Stomach (tissue), 9 donors: Measurements from ENCODE around the gene TMEM222. TPM values are rescaled to one million over a fixed set of nuclear protein-coding genes. Genes with fewer than 3 reads are reported as not detected.
A peak's percentile ranks its signal among the peaks of the same experiment; 100 is the strongest.
"Not testable (repeated sequence)": the region's sequence is repeated elsewhere in the genome, so short reads cannot be mapped to it uniquely, and the experiment has no call there.

Experiments used
- DNase-seq, 2 donors: peaks; one replicate each; pipeline versions ENCODE4 v3.0.0 to v3.0.0-alpha.2; 2013 to 2019
- H3K27ac ChIP-seq, 5 donors: fragments of 200-600 bp in 4 of 5; sonication (generic) in 4 of 5; one replicate each; pipeline ENCODE4 v1.5.1; 2013 to 2019; ENCODE audit warnings: mild to moderate bottlenecking in 1 of 5, moderate library complexity in 1 of 5
- H3K27me3 ChIP-seq, 3 donors: fragments of 200-600 bp; sonication (generic); one replicate each; pipeline ENCODE4 v1.5.1; 2017 to 2019; ENCODE audit warnings: mixed run types in 1 of 3
- H3K36me3 ChIP-seq, 4 donors: fragments of 200-600 bp; sonication (generic); 1 replicate in 3 of 4; 2 replicates in 1 of 4; pipeline ENCODE4 v1.5.1; 2016 to 2019
- H3K4me1 ChIP-seq, 4 donors: fragments of 200-600 bp; sonication (generic); one replicate each; pipeline ENCODE4 v1.5.1; 2016 to 2019
- H3K4me3 ChIP-seq, 4 donors: fragments of 200-600 bp; sonication (generic) in 3 of 4; one replicate each; pipeline ENCODE4 v1.5.1; 2016 to 2019; ENCODE audit warnings: mild to moderate bottlenecking in 1 of 4
- H3K9me3 ChIP-seq, 4 donors: fragments of 200-600 bp; sonication (generic); one replicate each; pipeline ENCODE4 v1.5.1; 2016 to 2019
- EP300 ChIP-seq: sonication (generic); formaldehyde crosslinking; IDR thresholded peaks from one replicate; pipeline ENCODE4 v1.6.1; 2017; ENCODE audit warnings: antibody characterized with exemption
- POLR2A ChIP-seq, 4 donors: fragments of 450-650 bp; IDR thresholded peaks; one replicate each; pipeline ENCODE4 v1.6.1; 2016; ENCODE audit warnings: antibody characterized with exemption in 4 of 4, control low read depth in 2 of 4, mild to moderate bottlenecking in 1 of 4, moderate library complexity in 1 of 4
- POLR2AphosphoS5 ChIP-seq, 3 donors: sonication (generic); formaldehyde crosslinking; IDR thresholded peaks; one replicate each; pipeline ENCODE4 v1.6.1; 2016; ENCODE audit warnings: antibody characterized with exemption in 3 of 3
- WGBS, 5 donors: extraction: QIAGEN DNeasy Blood & Tissue Kit in 3 of 5; methylation state at CpG; one replicate each; pipeline versions ENCODE4 v1.1.5 to v1.1.7; 2013 to 2018; 5-methylcytosine and 5-hydroxymethylcytosine counted together
- intact Hi-C: fragments of 100-400 bp; cut with DNase I; formaldehyde crosslinking; loops from one replicate; pipeline ENCODE4 v1.15.1; 2023; ENCODE audit warnings: low total_unique reads
- polyA plus RNA-seq, 3 donors: library from polyadenylated mRNA; stranded (reverse); fragments of 200-250 nt; gene quantifications; one replicate each; pipeline ENCODE4 v1.2.3, GENCODE V29; 2013
- total RNA-seq, 5 donors: library from RNA; depleted of rRNA; stranded (reverse); fragments of >200 nt; gene quantifications; one replicate each; pipeline versions ENCODE4 v1.1.0 to v1.2.3, GENCODE V29; 2014 to 2016
- TF ChIP-seq, protein P1 (sequence below), 7 experiments: fragments of 450-650 bp in 4 of 7; fragments of 200-600 bp in 3 of 7; sonication (generic) in 3 of 7; IDR thresholded peaks; one replicate each; pipeline ENCODE4 v1.5.1; 2016 to 2019; ENCODE audit warnings: antibody characterized with exemption in 7 of 7, control low read depth in 2 of 7, mild to moderate bottlenecking in 1 of 7
- donor health status: healthy with polysubstance abuse.
- donor health status: Bipolar disorder and iron deficiency.
- donor health status: healthy.

Gene TMEM222
- total and polyA plus RNA-seq, 8 donors, result 1.8 to 39.9 (median 18.0) TPM

DNA sequence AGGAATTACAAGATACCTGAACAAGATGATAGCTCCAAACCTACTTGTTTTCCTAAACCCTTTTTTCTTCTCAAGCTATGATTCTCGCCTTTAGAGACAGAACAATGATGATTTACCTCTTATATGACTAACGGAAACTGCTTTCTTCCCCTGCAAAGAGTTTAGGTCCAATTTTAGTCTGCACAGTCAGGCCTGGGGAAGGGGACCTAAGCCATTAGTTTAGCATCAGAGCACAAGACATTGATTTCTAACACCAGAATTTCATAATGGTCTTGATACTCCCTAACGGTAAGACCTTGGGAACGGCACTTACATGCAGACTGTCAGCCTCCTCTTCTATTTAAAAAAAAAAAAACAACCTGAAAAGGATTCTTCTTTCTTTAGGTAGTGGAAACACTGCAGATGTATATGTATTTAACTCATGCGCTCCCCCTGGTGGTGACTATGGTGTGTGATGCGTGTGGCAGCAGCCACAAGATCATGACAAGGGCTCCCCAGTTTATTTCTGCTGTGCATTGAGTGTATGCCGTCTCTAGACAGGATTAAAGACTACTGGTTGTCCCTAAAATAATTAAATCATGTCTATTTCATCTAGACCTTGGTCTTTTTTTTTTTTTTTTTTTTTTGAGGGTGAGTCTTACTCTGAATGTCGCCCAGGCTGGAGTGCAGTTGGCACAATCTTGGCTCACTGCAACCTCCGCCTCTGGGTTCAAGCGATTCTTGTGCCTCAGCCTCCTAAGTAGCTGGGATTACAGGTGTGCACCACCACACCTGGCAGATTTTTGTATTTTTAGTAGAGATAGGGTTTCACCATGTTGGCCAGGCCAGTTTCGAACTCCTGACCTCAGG is 37.3 kb upstream of the TMEM222 start:
- DNase-seq, result peak; percentile 91 to 94

DNA sequence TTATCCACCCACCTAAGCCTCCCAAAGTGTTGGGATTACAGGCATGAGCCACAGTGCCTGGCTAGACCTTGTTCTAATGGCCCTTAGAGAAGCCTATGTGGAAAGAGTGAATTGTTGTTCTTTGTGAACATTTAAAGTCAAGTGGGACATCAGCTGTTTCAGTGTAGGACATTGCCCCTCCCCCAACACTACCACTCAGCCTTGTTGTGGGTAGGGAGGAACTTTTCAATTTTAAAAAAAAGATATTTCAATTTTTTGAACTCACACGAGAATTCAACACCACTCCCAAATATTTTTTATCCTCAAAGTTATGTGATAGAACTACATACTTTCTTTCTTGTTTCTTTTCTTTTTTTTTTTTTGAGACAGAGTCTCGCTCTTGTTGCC is 36.7 kb upstream of the TMEM222 start:
- Histone ChIP-seq H3K9me3 (no peaks in the 10 kb centered on the region), H3K27me3 (no peaks in the 10 kb centered on the region), H3K36me3 (peaks cover 16 to 71% (median 61%) of the 10 kb centered on the region in 4 donors), H3K4me1 (no peaks in the 10 kb centered on the region), H3K27ac (no peak overlapping the region), H3K4me3 (no peak overlapping the region)
- TF ChIP-seq POLR2AphosphoS5 (IDR thresholded peaks at IDR 0.05) (no peak), EP300 (no peak), POLR2A (IDR thresholded peaks at IDR 0.05) (no peak)
- TF ChIP-seq, protein P1, sequence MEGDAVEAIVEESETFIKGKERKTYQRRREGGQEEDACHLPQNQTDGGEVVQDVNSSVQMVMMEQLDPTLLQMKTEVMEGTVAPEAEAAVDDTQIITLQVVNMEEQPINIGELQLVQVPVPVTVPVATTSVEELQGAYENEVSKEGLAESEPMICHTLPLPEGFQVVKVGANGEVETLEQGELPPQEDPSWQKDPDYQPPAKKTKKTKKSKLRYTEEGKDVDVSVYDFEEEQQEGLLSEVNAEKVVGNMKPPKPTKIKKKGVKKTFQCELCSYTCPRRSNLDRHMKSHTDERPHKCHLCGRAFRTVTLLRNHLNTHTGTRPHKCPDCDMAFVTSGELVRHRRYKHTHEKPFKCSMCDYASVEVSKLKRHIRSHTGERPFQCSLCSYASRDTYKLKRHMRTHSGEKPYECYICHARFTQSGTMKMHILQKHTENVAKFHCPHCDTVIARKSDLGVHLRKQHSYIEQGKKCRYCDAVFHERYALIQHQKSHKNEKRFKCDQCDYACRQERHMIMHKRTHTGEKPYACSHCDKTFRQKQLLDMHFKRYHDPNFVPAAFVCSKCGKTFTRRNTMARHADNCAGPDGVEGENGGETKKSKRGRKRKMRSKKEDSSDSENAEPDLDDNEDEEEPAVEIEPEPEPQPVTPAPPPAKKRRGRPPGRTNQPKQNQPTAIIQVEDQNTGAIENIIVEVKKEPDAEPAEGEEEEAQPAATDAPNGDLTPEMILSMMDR (IDR thresholded peaks at IDR 0.05), result no peak
- DNase-seq, result no peak
- WGBS, 5 donors, result 80 to 92% (median 84%) methylated on average over 2 of the region's 2 CpGs
- intact Hi-C loops, result no loop called here

More for the DNA sequence above, 37.3 kb upstream of the TMEM222 start:
- WGBS, 5 donors, result 49 to 52% (median 50%) methylated on average over 11 of the region's 11 CpGs
- no peak overlapping the region for H3K4me3 ChIP-seq
- TF ChIP-seq EP300 (no peak), POLR2A (IDR thresholded peaks at IDR 0.05) (no peak), POLR2AphosphoS5 (IDR thresholded peaks at IDR 0.05) (no peak)
- TF ChIP-seq, protein P1 (IDR thresholded peaks at IDR 0.05), result peak in 5 of 7 experiments; percentile 77 to 86 (median 79)
- H3K27me3 ChIP-seq, result no peaks in the 10 kb centered on the region
- H3K4me1 ChIP-seq, result no peaks in the 10 kb centered on the region
- intact Hi-C loops, result loop anchor here (5.0 kb wide), 1 partner anchor 182 kb away; no protein-coding TSS in a partner anchor
- H3K9me3 ChIP-seq, result no peaks in the 10 kb centered on the region
- H3K27ac ChIP-seq, result no peak overlapping the region
- peaks cover 12 to 67% (median 55%) of the 10 kb centered on the region in 4 donors for H3K36me3 ChIP-seq

DNA sequence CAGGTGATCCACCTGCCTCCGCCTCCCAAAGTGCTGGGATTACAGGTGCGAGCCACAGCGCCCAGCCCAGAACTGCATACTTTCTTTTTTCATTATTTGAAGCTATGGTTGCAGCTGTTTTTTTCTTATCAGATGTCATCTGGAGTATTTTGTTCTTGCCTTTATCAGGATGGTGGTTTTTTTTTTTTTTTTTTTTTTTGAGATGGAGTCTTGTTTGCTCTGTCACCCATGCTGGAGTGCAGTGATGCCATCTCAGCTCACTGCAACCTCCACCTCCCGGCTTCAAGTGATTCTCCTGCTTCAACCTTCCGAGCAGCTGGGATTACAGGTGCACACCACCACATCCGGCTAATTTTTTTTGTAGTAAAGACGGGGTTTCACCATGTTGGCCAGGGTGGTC is 36.1 kb upstream of the TMEM222 start:
- H3K27me3 ChIP-seq, H3K4me1 ChIP-seq, DNase-seq, H3K9me3 ChIP-seq, H3K27ac ChIP-seq, H3K4me3 ChIP-seq, intact Hi-C loops: not testable (repeated sequence)
- WGBS, 5 donors, result 90 to 94% (median 93%) methylated on average over 7 of the region's 7 CpGs
- peaks cover 20 to 77% (median 67%) of the 10 kb centered on the region in 4 donors for H3K36me3 ChIP-seq

DNA sequence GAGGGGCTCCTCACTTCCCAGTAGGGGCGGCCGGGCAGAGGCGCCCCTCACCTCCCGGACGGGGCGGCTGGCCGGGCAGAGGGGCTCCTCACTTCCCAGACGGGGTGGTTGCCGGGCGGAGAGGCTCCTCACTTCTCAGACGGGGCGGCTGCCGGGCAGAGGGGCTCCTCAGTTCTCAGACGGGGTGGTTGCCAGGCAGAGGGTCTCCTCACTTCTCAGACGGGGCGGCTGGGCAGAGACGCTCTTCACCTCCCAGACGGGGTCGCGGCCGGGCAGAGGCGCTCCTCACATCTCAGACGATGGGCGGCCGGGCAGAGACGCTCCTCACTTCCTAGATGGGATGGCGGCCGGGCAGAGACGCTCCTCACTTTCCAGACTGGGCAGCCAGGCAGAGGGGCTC is 32.8 kb upstream of the TMEM222 start:
- intact Hi-C loops, H3K9me3 ChIP-seq, H3K4me1 ChIP-seq, H3K4me3 ChIP-seq, H3K27me3 ChIP-seq, DNase-seq, H3K27ac ChIP-seq: not testable (repeated sequence)
- 97% methylated on average over 16 to 27 of the region's 29 CpGs; no CpG with 5 or more reads in 2 of the 5 donors for WGBS, 5 donors
- H3K36me3 ChIP-seq, result peaks cover 32 to 84% (median 79%) of the 10 kb centered on the region in 4 donors

DNA sequence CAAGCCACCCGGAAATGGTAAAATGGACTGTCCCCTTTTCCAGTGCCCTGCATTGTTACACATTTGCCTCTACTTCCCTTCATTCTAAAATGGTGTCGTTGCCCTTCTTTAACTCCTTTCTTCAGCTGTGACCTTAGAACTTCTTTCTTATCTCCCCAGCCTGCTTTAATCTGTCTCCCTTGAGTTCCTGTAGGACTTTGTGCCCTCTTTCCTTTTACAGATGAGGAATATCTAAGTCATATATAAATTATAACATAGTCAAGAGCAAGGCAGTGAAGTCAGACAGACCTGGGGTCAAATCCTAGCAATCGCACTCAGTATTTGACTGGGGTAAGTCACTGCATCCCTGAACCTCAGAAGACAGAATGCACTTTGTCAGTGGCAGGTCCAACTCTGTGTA is 31.4 kb upstream of the TMEM222 start:
- Histone ChIP-seq H3K27ac (no peak overlapping the region), H3K9me3 (no peaks in the 10 kb centered on the region), H3K4me1 (no peaks in the 10 kb centered on the region), H3K36me3 (peaks cover 41 to 91% (median 86%) of the 10 kb centered on the region in 4 donors), H3K4me3 (no peak overlapping the region), H3K27me3 (no peaks in the 10 kb centered on the region)
- intact Hi-C loops, result no loop called here
- no peak for TF ChIP-seq POLR2AphosphoS5 (IDR thresholded peaks at IDR 0.05)
- no peak for TF ChIP-seq POLR2A (IDR thresholded peaks at IDR 0.05)
- TF ChIP-seq, protein P1 (IDR thresholded peaks at IDR 0.05), result no peak
- TF ChIP-seq EP300, result no peak
- DNase-seq, result no peak
- WGBS, 5 donors, result 73 to 87% (median 85%) methylated on average over 3 of the region's 3 CpGs
